HepG2 (cell line): ENCODE data around the gene ZNF48. TPM values are rescaled to one million over a fixed set of nuclear protein-coding genes. Genes with fewer than 3 reads are reported as not detected.

ENCODE experiments used
- ARID4A ChIP-seq: sonication (generic); formaldehyde crosslinking; IDR thresholded peaks from 2 replicates; pipeline ENCODE4 v1.5.0; 2020; ENCODE audit warnings: mild to moderate bottlenecking, missing genetic modification reagents, borderline replicate concordance
- ARNTL ChIP-seq: sonication (generic); formaldehyde crosslinking; IDR thresholded peaks from 2 replicates; pipeline ENCODE4 v1.4.0; 2020; ENCODE audit warnings: mild to moderate bottlenecking, missing genetic modification reagents
- BCL3 ChIP-seq: sonication (generic); formaldehyde crosslinking; IDR thresholded peaks from 2 replicates; pipeline ENCODE4 v1.5.1; 2020; ENCODE audit warnings: mild to moderate bottlenecking, missing genetic modification reagents, moderate library complexity
- FUBP1 ChIP-seq: sonication (generic); formaldehyde crosslinking; IDR thresholded peaks from 2 replicates; pipeline ENCODE4 v1.5.1; 2020; ENCODE audit warnings: missing genetic modification reagents, mild to moderate bottlenecking, borderline replicate concordance
- MXI1 ChIP-seq: IDR thresholded peaks from 3 replicates; pipeline ENCODE4 v1.6.1; 2012; ENCODE audit warnings: low read depth, low read length, inconsistent platforms, borderline replicate concordance
- NFATC3 ChIP-seq: sonication (generic); formaldehyde crosslinking; IDR thresholded peaks from 2 replicates; pipeline ENCODE4 v1.5.1; 2020; ENCODE audit warnings: mild to moderate bottlenecking, missing genetic modification reagents
- NR1H2 ChIP-seq: sonication (generic); formaldehyde crosslinking; IDR thresholded peaks from 2 replicates; pipeline ENCODE4 v1.8.1; 2022; ENCODE audit warnings: low read depth, missing genetic modification reagents, borderline replicate concordance
- PRMT3 ChIP-seq: sonication (generic); formaldehyde crosslinking; IDR thresholded peaks from 2 replicates; pipeline ENCODE4 v1.8.1; 2022; ENCODE audit warnings: low read depth, mild to moderate bottlenecking, moderate library complexity, missing genetic modification reagents, borderline replicate concordance
- RORA ChIP-seq: sonication (generic); formaldehyde crosslinking; IDR thresholded peaks from 2 replicates; pipeline ENCODE4 v1.5.0; 2020; ENCODE audit warnings: mild to moderate bottlenecking, missing genetic modification reagents, moderate library complexity
- TCF12 ChIP-seq, 2 experiments: fragments of 450-650 bp in 1 of 2; sonication (generic) in 1 of 2; formaldehyde crosslinking in 1 of 2; IDR thresholded peaks; 2 replicates each; pipeline versions ENCODE4 v1.6.1 to v1.8.0; 2017 to 2022; ENCODE audit warnings: antibody characterized with exemption in 1 of 2, mild to moderate bottlenecking in 1 of 2, missing genetic modification reagents in 1 of 2, moderate library complexity in 1 of 2
- ZFP37 ChIP-seq: sonication (generic); formaldehyde crosslinking; IDR thresholded peaks from 2 replicates; pipeline ENCODE4 v1.4.0; 2020; ENCODE audit warnings: missing genetic modification reagents, borderline replicate concordance
- ZFP90 ChIP-seq: sonication (generic); formaldehyde crosslinking; IDR thresholded peaks from 2 replicates; pipeline ENCODE4 v1.8.0; 2022; ENCODE audit warnings: missing genetic modification reagents, mild to moderate bottlenecking, inconsistent platforms, borderline replicate concordance
- ZFY ChIP-seq: sonication (generic); formaldehyde crosslinking; IDR thresholded peaks from 2 replicates; pipeline ENCODE4 v1.4.0; 2020; ENCODE audit warnings: missing genetic modification reagents
- ZNF251 ChIP-seq: sonication (generic); formaldehyde crosslinking; IDR thresholded peaks from 2 replicates; pipeline ENCODE4 v1.9.0; 2021; ENCODE audit warnings: mild to moderate bottlenecking, missing genetic modification reagents
- ZNF639 ChIP-seq: conservative IDR thresholded peaks from 2 replicates; pipeline ENCODE4 v1.6.1; 2018; ENCODE audit warnings: missing genetic modification reagents
- ZNF784 ChIP-seq: sonication (generic); formaldehyde crosslinking; IDR thresholded peaks from 2 replicates; pipeline ENCODE4 v1.5.1; 2020; ENCODE audit warnings: missing genetic modification reagents, mild to moderate bottlenecking, borderline replicate concordance
- polyA plus RNA-seq, 8 experiments: library from polyadenylated mRNA; depleted of rRNA in 3 of 8; stranded (reverse) in 7 of 8; unstranded in 1 of 8; fragments of >200 nt; fragmentation: Illumina TruSeq in 4 of 8; extraction: Trizol in 4 of 8; gene quantifications; 2 replicates each; pipeline versions ENCODE4 v1.2.1 to v1.2.3, GENCODE V29; 2011 to 2016; ENCODE audit warnings: low read depth in 4 of 8, missing spikeins in 1 of 8, mixed read lengths in 1 of 8; ENCODE audit not compliant: insufficient read depth in 1 of 8
- total RNA-seq, 5 experiments: library from RNA; depleted of rRNA; stranded (reverse); fragments of >200 nt; fragmentation: Illumina TruSeq; extraction: Trizol; gene quantifications; 2 replicates each; pipeline ENCODE4 v1.2.3, GENCODE V29; 2016; ENCODE audit warnings: low read depth in 1 of 5

The ZNF48 gene
- total and polyA plus RNA-seq, 2 of the 13 experiments (the other 11 are each of a cell fraction or from before 2014, with no cell fraction given) = 9.9 to 12.3 TPM

GRCh38 chr16:30395992-30396585 is 869 bp downstream of the ZNF48 start (continued):
- TF ChIP-seq ARID4A (CRISPR knock-in tag) (no peak; the same call in 1 of the 2 replicates), ZNF251 (CRISPR knock-in tag) (no peak), ZFP37 (CRISPR knock-in tag) (0 out of 2 replicates have a peak, but pooled peaks have one; percentile 50), RORA (CRISPR knock-in tag) (no peak), FUBP1 (CRISPR knock-in tag) (0 out of 2 replicates have a peak, but pooled peaks have one; percentile 89), ZFP90 (CRISPR knock-in tag) (0 out of 2 replicates have a peak, but pooled peaks have one; percentile 17), TCF12 (IDR thresholded peaks at IDR 0.05) (no peak), TCF12 (CRISPR knock-in tag; IDR thresholded peaks at IDR 0.05) (peak; percentile 52; the same call in 1 of the 2 replicates), NFATC3 (CRISPR knock-in tag) (peak; percentile 76; the same call in 1 of the 2 replicates), ARNTL (CRISPR knock-in tag) (no peak), BCL3 (0 out of 2 replicates have a peak, but pooled peaks have one; percentile 62), NR1H2 (CRISPR knock-in tag) (peak; percentile 7; the same call in 1 of the 2 replicates), ZFY (CRISPR knock-in tag) (no peak), PRMT3 (CRISPR knock-in tag) (0 out of 2 replicates have a peak, but pooled peaks have one; percentile 72), ZNF639 (CRISPR knock-in tag) (no peak), MXI1 (no peak), ZNF784 (no peak)
